CD4-positive, alpha-beta memory T cell (primary cell): ENCODE measurements around the gene PTPN14. TPM values are rescaled to one million over a fixed set of nuclear protein-coding genes. Genes with fewer than 3 reads are reported as not detected.
"Not testable (repeated sequence)": the region's sequence is repeated elsewhere in the genome, so short reads cannot be mapped to it uniquely, and the experiment has no call there.

Experiments used
- CTCF ChIA-PET: fragments of 350-600 bp; sonication (Branson Sonifier 250); formaldehyde crosslinking; loops from one replicate; lab custom pipeline; 2021; ENCODE audit warnings: inconsistent platforms; ENCODE audit not compliant: partially characterized antibody; lab: Charles Lee
- POLR2A ChIA-PET: fragments of 350-600 bp; sonication (Branson Sonifier 250); formaldehyde crosslinking; loops from one replicate; lab custom pipeline; 2021; ENCODE audit not compliant: partially characterized antibody; lab: Charles Lee
- DNase-seq, 5 donors: peaks; one replicate each; pipeline versions ENCODE4 v3.0.0 to v3.0.0-alpha.2; 2020 to 2022; ENCODE audit warnings: mixed read lengths in 1 of 5
- H3K27ac ChIP-seq: one replicate; pipeline ENCODE4 v1.7.0; 2013; ENCODE audit warnings: low read depth, low read length
- H3K27me3 ChIP-seq: 2 replicates; pipeline ENCODE4 v1.7.0; 2013; ENCODE audit warnings: mild to moderate bottlenecking, low read length, moderate library complexity; ENCODE audit not compliant: insufficient read depth
- H3K36me3 ChIP-seq: 2 replicates; pipeline ENCODE4 v1.7.0; 2013; ENCODE audit warnings: mild to moderate bottlenecking, low read length, moderate library complexity; ENCODE audit not compliant: insufficient read depth
- H3K4me1 ChIP-seq: 2 replicates; pipeline ENCODE4 v1.7.0; 2013; ENCODE audit warnings: mild to moderate bottlenecking, low read length, moderate library complexity; ENCODE audit not compliant: insufficient read depth
- H3K4me3 ChIP-seq, 2 donors: one replicate each; pipeline ENCODE4 v1.7.0; 2013; ENCODE audit warnings: low read length in 2 of 2, mild to moderate bottlenecking in 1 of 2
- H3K9me3 ChIP-seq, 2 donors: one replicate each; pipeline ENCODE4 v1.7.0; 2013; ENCODE audit warnings: low read length in 2 of 2, control low read depth in 1 of 2; ENCODE audit not compliant: control insufficient read depth in 1 of 2
- H3K27ac Mint-ChIP-seq, 7 donors: one replicate each; pipeline ENCODE4 v1.8.0; 2020 to 2021; ENCODE audit warnings: mixed read lengths in 7 of 7, mild to moderate bottlenecking in 6 of 7, inconsistent platforms in 3 of 7, moderate library complexity in 3 of 7
- H3K27me3 Mint-ChIP-seq, 2 donors: one replicate each; pipeline ENCODE4 v1.8.0; 2020 to 2021; ENCODE audit warnings: mixed read lengths in 2 of 2
- H3K36me3 Mint-ChIP-seq, 2 donors: one replicate each; pipeline ENCODE4 v1.8.0; 2020 to 2021; ENCODE audit warnings: mixed read lengths in 2 of 2, inconsistent platforms in 1 of 2, mild to moderate bottlenecking in 1 of 2
- H3K4me1 Mint-ChIP-seq, 4 donors: one replicate each; pipeline ENCODE4 v1.8.0; 2020 to 2021; ENCODE audit warnings: mixed read lengths in 4 of 4, mild to moderate bottlenecking in 1 of 4
- H3K4me3 Mint-ChIP-seq, 8 donors: one replicate each; pipeline ENCODE4 v1.8.0; 2020 to 2021; ENCODE audit warnings: mixed read lengths in 8 of 8, mild to moderate bottlenecking in 7 of 8, moderate library complexity in 6 of 8, inconsistent platforms in 3 of 8
- H3K9me3 Mint-ChIP-seq, 8 donors: one replicate each; pipeline ENCODE4 v1.8.0; 2020 to 2021; ENCODE audit warnings: mixed read lengths in 8 of 8, mild to moderate bottlenecking in 5 of 8, inconsistent platforms in 3 of 8, moderate library complexity in 1 of 8
- intact Hi-C: fragments of 100-400 bp; cut with micrococcal nuclease; formaldehyde crosslinking; loops from one replicate; pipeline ENCODE4 v1.15.1; 2023
- polyA plus RNA-seq, 2 donors: library from polyadenylated mRNA; unstranded; fragments of 300-500 nt; fragmentation: Illumina TruSeq; gene quantifications; one replicate each; pipeline ENCODE4 v1.2.3, GENCODE V29; 2021
- total RNA-seq, 2 experiments: library from RNA; stranded (reverse); gene quantifications; one replicate each; pipeline ENCODE4 v1.2.3, GENCODE V29; 2021

The PTPN14 gene
- total and polyA plus RNA-seq, 4 experiments from 2014 or later = 0.03 to 0.28 (median 0.20) TPM; not detected in 1

GRCh38 chr1:214496126-214496525, 55.3 kb downstream of the PTPN14 start:
- H3K4me1 Mint-ChIP-seq = no peaks in the 10 kb centered on the region
- Histone ChIP-seq H3K9me3 (no peaks in the 10 kb centered on the region), H3K27me3 (peaks cover 6% of the 10 kb centered on the region), H3K4me3 (no peak overlapping the region), H3K4me1 (no peaks in the 10 kb centered on the region), H3K27ac (no peak overlapping the region), H3K36me3 (no peaks in the 10 kb centered on the region)
- peaks cover 19 to 20% of the 10 kb centered on the region in 2 donors for H3K27me3 Mint-ChIP-seq
- CTCF ChIA-PET = no interaction called here
- DNase-seq = no peak
- no peaks in the 10 kb centered on the region for H3K9me3 Mint-ChIP-seq
- POLR2A ChIA-PET = no interaction called here
- no peaks in the 10 kb centered on the region for H3K36me3 Mint-ChIP-seq
- intact Hi-C loops = no loop called here
- no peak overlapping the region for H3K27ac Mint-ChIP-seq
- H3K4me3 Mint-ChIP-seq = no peak overlapping the region

DNA sequence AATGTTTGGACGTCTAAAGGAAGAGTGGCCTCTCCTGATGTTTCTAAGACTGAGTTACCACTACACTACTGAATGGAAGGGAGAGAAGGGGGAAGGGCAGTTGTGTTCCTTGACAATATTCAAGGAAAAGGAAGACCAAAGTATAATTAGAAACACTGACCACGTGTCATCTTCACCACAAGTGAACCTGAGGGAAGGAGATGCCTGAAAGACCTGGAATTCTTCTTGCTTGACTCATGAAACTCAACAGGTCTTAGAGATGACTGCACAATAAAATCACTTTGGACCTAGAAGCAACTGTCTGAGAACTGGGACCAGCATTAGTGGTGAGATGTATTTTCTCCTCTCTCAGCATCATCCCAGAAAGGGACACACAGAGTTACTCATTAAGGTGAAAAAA, 56.7 kb downstream of the PTPN14 start:
- Mint-ChIP-seq H3K4me3 (no peak overlapping the region), H3K27me3 (peaks cover 15 to 24% of the 10 kb centered on the region in 2 donors), H3K27ac (no peak overlapping the region), H3K36me3 (no peaks in the 10 kb centered on the region), H3K4me1 (no peaks in the 10 kb centered on the region), H3K9me3 (no peaks in the 10 kb centered on the region)
- Histone ChIP-seq H3K27me3 (peaks cover 6% of the 10 kb centered on the region), H3K27ac (no peak overlapping the region), H3K9me3 (no peaks in the 10 kb centered on the region), H3K4me1 (no peaks in the 10 kb centered on the region), H3K4me3 (no peak overlapping the region), H3K36me3 (no peaks in the 10 kb centered on the region)
- no peak for DNase-seq
- CTCF ChIA-PET = no interaction called here
- POLR2A ChIA-PET = no interaction called here
- intact Hi-C loops = no loop called here

DNA sequence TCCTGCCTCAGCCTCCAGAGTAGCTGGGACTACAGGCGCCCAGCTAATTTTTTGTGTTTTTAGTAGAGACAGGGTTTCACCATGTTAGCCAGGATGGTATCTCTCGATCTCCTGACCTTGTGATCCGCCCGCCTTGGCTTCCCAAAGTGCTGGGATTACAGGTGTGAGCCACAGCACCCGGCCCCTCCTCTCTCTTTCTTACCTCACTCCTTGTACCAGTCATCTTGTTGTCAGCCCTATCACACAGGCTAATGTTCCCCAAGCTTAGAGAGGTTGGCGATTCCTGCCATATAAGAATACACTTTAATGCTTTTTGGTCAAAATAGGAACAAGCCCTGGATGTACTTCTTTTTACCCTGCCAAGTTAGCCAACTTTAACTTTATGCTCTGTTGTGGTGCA, 57.2 kb downstream of the PTPN14 start:
- H3K27me3 ChIP-seq, DNase-seq, H3K36me3 ChIP-seq, H3K4me3 ChIP-seq, POLR2A ChIA-PET, H3K9me3 ChIP-seq, intact Hi-C loops, H3K4me1 ChIP-seq, H3K36me3 Mint-ChIP-seq, H3K9me3 Mint-ChIP-seq, H3K27ac Mint-ChIP-seq, H3K27ac ChIP-seq, H3K4me1 Mint-ChIP-seq, H3K4me3 Mint-ChIP-seq, CTCF ChIA-PET: not testable (repeated sequence)
- H3K27me3 Mint-ChIP-seq = peaks cover 18 to 24% of the 10 kb centered on the region in 2 donors

GRCh38 chr1:214493126-214493796, 58.1 kb downstream of the PTPN14 start:
- H3K27ac Mint-ChIP-seq = no peak overlapping the region
- Histone ChIP-seq H3K27me3 (peaks cover 6% of the 10 kb centered on the region), H3K9me3 (no peaks in the 10 kb centered on the region), H3K36me3 (no peaks in the 10 kb centered on the region), H3K27ac (no peak overlapping the region), H3K4me1 (no peaks in the 10 kb centered on the region), H3K4me3 (no peak overlapping the region)
- H3K27me3 Mint-ChIP-seq = peaks cover 18 to 22% of the 10 kb centered on the region in 2 donors
- ChIA-PET POLR2A (no interaction called here), CTCF (no interaction called here)
- H3K9me3 Mint-ChIP-seq = no peaks in the 10 kb centered on the region
- H3K4me1 Mint-ChIP-seq = no peaks in the 10 kb centered on the region
- H3K36me3 Mint-ChIP-seq = no peaks in the 10 kb centered on the region
- intact Hi-C loops = no loop called here
- no peak for DNase-seq
- no peak overlapping the region for H3K4me3 Mint-ChIP-seq

DNA sequence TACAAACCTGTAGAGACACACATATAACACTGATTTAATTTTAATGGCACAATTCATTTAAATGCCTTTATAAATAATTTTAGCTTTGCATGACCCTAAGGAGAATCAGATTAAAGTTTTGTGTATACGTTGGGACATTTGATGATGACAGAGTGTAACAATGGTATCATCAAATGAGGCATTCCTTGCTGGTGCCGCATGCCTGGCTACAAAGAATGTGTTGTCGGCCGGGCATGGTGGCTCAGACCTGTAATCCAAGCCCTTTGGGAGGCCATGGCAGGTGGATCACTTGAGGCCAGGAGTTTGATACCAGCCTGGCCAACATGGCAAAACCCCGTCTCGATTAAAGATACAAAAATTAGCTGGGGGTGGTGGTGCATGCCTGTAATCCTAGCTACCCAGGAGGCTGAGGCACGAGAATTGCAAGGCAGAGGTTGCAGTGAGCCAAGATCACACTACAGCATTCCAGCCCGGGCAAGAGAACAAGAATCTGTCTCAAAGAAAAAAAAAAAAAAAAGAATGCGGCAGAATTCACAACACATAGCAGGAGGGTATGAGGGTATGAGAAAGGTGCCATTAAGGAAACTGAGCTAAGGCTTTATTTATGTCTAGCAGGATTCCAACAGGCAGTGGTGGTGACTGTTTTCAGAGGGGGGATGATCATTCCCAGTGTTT, 58.9 kb downstream of the PTPN14 start:
- Mint-ChIP-seq H3K4me1 (no peaks in the 10 kb centered on the region), H3K27me3 (peaks cover 18 to 22% of the 10 kb centered on the region in 2 donors), H3K36me3 (no peaks in the 10 kb centered on the region), H3K9me3 (no peaks in the 10 kb centered on the region), H3K27ac (no peak overlapping the region), H3K4me3 (no peak overlapping the region)
- Histone ChIP-seq H3K9me3 (no peaks in the 10 kb centered on the region), H3K27me3 (peaks cover 6% of the 10 kb centered on the region), H3K4me3 (no peak overlapping the region), H3K4me1 (no peaks in the 10 kb centered on the region), H3K36me3 (no peaks in the 10 kb centered on the region), H3K27ac (no peak overlapping the region)
- ChIA-PET CTCF (no interaction called here), POLR2A (no interaction called here)
- intact Hi-C loops = no loop called here
- DNase-seq = no peak

DNA sequence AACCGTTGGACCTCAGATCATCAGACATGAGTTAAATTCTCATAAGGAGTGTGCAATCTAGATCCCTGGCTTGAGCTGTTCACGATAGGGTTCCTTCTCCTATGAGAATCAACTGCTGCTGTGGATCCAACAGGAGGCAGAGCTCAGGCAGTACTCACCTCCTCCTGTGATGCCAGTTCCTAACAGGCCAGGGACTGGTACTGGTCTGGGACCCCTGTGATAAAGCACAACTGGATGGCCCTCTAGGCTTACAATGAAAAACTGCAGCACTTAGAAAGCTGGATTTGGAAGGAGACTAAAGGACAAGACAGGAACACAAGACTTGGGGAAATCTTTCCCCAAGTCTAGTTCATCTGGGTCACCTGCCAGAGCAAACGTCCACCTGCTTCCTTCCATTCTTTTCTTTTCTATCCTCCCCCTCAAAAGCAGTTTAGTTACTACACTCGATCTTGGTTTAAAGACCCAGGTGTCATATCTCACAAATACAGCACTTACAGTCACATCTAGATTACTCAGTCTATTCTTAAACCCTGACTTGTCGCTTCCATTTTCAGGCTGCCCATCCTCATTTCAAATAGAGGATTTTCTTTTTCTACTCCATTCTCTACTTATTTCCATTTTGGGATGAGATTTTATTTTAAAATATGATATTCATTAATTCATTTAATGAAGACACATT, 59.8 kb downstream of the PTPN14 start:
- intact Hi-C loops = no loop called here
- Mint-ChIP-seq H3K4me1 (no peaks in the 10 kb centered on the region), H3K27me3 (peaks cover 18 to 23% of the 10 kb centered on the region in 2 donors), H3K4me3 (no peak overlapping the region), H3K27ac (no peak overlapping the region), H3K36me3 (no peaks in the 10 kb centered on the region), H3K9me3 (no peaks in the 10 kb centered on the region)
- no peaks in the 10 kb centered on the region for H3K9me3 ChIP-seq
- no peaks in the 10 kb centered on the region for H3K4me1 ChIP-seq
- CTCF ChIA-PET = no interaction called here
- no peak overlapping the region for H3K4me3 ChIP-seq
- no peak for DNase-seq
- no peak overlapping the region for H3K27ac ChIP-seq
- POLR2A ChIA-PET = no interaction called here
- no peaks in the 10 kb centered on the region for H3K36me3 ChIP-seq
- H3K27me3 ChIP-seq = peaks cover 6% of the 10 kb centered on the region

DNA sequence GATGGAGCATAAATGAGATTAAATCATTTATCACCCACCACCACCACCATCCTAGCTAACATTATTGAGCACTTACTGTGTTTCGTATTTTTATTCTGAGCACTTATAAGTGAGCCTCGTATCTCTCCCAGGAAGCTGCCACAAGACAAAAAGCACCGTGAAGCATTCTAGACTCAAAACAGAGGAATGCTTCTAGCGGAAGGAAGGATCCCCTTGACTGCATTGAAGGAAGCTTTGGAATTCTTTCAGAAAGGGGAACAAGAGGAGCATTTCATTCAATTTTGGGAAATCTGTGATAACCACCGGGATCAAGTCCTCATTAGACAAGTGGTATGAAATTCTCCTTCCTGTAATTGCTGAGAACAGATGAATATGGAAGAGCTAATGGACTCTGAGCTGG, 66.3 kb downstream of the PTPN14 start:
- no peaks in the 10 kb centered on the region for H3K4me1 Mint-ChIP-seq
- ChIA-PET POLR2A (no interaction called here), CTCF (no interaction called here)
- no peaks in the 10 kb centered on the region for H3K4me1 ChIP-seq
- no peaks in the 10 kb centered on the region for H3K36me3 Mint-ChIP-seq
- H3K27ac Mint-ChIP-seq = no peak overlapping the region
- no peaks in the 10 kb centered on the region for H3K9me3 ChIP-seq
- intact Hi-C loops = no loop called here
- no peak overlapping the region for H3K4me3 ChIP-seq
- no peaks in the 10 kb centered on the region for H3K9me3 Mint-ChIP-seq
- H3K36me3 ChIP-seq = no peaks in the 10 kb centered on the region
- no peak overlapping the region for H3K27ac ChIP-seq
- peaks cover 10 to 13% of the 10 kb centered on the region in 2 donors for H3K27me3 Mint-ChIP-seq
- no peak for DNase-seq
- no peaks in the 10 kb centered on the region for H3K27me3 ChIP-seq
- H3K4me3 Mint-ChIP-seq = no peak overlapping the region
